ENCODE measurements around the gene SH2B3.

- TF ChIP-seq EZH2 (IDR thresholded peaks at IDR 0.05) (no peak), POLR2AphosphoS5 (IDR thresholded peaks at IDR 0.05; ENCODE audit: borderline replicate concordance, low read depth, low read length) (no peak), FOXP2 (optimal IDR thresholded peaks at IDR 0.05; ENCODE audit: control extremely low read depth, extremely low read length, insufficient read depth) (no peak)
Observed at GRCh38 chr12:111412830-111413441, 7.2 kb downstream of the SH2B3 start.
